Trophoblast cell (in vitro differentiated cells and primary cell): ENCODE data around the gene PLA2G7.

Source experiments
- DNase-seq, 2 donors: peaks; one replicate each; pipeline ENCODE4 v3.0.0-alpha.2; 2016
- H2AFZ ChIP-seq: 2 replicates; pipeline ENCODE4 v1.6.1; 2013; ENCODE audit warnings: low read length, moderate library complexity, mild to moderate bottlenecking; ENCODE audit not compliant: insufficient read depth, poor library complexity
- H2AK5ac ChIP-seq: 2 replicates; pipeline ENCODE4 v1.6.1; 2013; ENCODE audit warnings: mild to moderate bottlenecking, low read length
- H2BK120ac ChIP-seq: 2 replicates; pipeline ENCODE4 v1.6.1; 2013; ENCODE audit warnings: low read length, mild to moderate bottlenecking, moderate library complexity; ENCODE audit not compliant: insufficient read depth, poor library complexity
- H2BK12ac ChIP-seq: 2 replicates; pipeline ENCODE4 v1.6.1; 2013; ENCODE audit warnings: mild to moderate bottlenecking, low read length, moderate library complexity
- H2BK5ac ChIP-seq: 2 replicates; pipeline ENCODE4 v1.6.1; 2013; ENCODE audit warnings: low read length, low read depth, moderate library complexity, mild to moderate bottlenecking; ENCODE audit not compliant: poor library complexity
- H3K14ac ChIP-seq: 2 replicates; pipeline ENCODE4 v1.6.1; 2013; ENCODE audit warnings: mild to moderate bottlenecking, low read length
- H3K18ac ChIP-seq: 2 replicates; pipeline ENCODE4 v1.6.1; 2013; ENCODE audit warnings: mild to moderate bottlenecking, low read length
- H3K23ac ChIP-seq: 2 replicates; pipeline ENCODE4 v1.6.1; 2013; ENCODE audit warnings: low read length
- H3K27ac ChIP-seq: 2 replicates; pipeline ENCODE4 v1.5.1; 2013; ENCODE audit warnings: low read depth, mild to moderate bottlenecking, inconsistent platforms, low read length, moderate library complexity
- H3K27me3 ChIP-seq: 2 replicates; pipeline ENCODE4 v1.6.1; 2013; ENCODE audit warnings: inconsistent platforms, mild to moderate bottlenecking, low read length, moderate library complexity; ENCODE audit not compliant: insufficient read depth
- H3K36me3 ChIP-seq, 2 experiments: 1 replicate in 1 of 2; 2 replicates in 1 of 2; pipeline ENCODE4 v1.6.1; 2013; ENCODE audit warnings: low read length in 2 of 2, mild to moderate bottlenecking in 2 of 2, moderate library complexity in 1 of 2; ENCODE audit not compliant: insufficient read depth in 2 of 2, control insufficient read depth in 1 of 2
- H3K4ac ChIP-seq: 2 replicates; pipeline ENCODE4 v1.6.1; 2013; ENCODE audit warnings: low read depth, mild to moderate bottlenecking, low read length, moderate library complexity
- H3K4me1 ChIP-seq, 2 experiments: 1 replicate in 1 of 2; 2 replicates in 1 of 2; pipeline ENCODE4 v1.6.1; 2013; ENCODE audit warnings: low read length in 2 of 2, mild to moderate bottlenecking in 2 of 2, moderate library complexity in 1 of 2; ENCODE audit not compliant: insufficient read depth in 2 of 2, control insufficient read depth in 1 of 2
- H3K4me2 ChIP-seq: 2 replicates; pipeline ENCODE4 v1.6.1; 2013; ENCODE audit warnings: inconsistent platforms, mild to moderate bottlenecking, low read length, moderate library complexity
- H3K4me3 ChIP-seq: 2 replicates; pipeline ENCODE4 v1.5.1; 2013; ENCODE audit warnings: mild to moderate bottlenecking, low read depth, low read length, inconsistent platforms
- H3K79me1 ChIP-seq: one replicate; pipeline ENCODE4 v1.6.1; 2013; ENCODE audit warnings: low read length
- H3K79me2 ChIP-seq: 2 replicates; pipeline ENCODE4 v1.6.1; 2013; ENCODE audit warnings: low read length, mild to moderate bottlenecking; ENCODE audit not compliant: control insufficient read depth, insufficient read depth, poor library complexity
- H3K9ac ChIP-seq: 2 replicates; pipeline ENCODE4 v1.6.1; 2013; ENCODE audit warnings: mild to moderate bottlenecking, low read length
- H3K9me3 ChIP-seq: 2 replicates; pipeline ENCODE4 v1.6.1; 2013; ENCODE audit warnings: low read depth, mild to moderate bottlenecking, control low read depth, inconsistent platforms, low read length; ENCODE audit not compliant: insufficient read depth
- H4K12ac ChIP-seq: 2 replicates; pipeline ENCODE4 v1.6.1; 2013; ENCODE audit warnings: low read depth, mild to moderate bottlenecking, low read length, moderate library complexity
- H4K8ac ChIP-seq: 2 replicates; pipeline ENCODE4 v1.6.1; 2013; ENCODE audit warnings: low read depth, mild to moderate bottlenecking, low read length, moderate library complexity
- H4K91ac ChIP-seq: one replicate; pipeline ENCODE4 v1.6.1; 2013; ENCODE audit warnings: low read depth, mild to moderate bottlenecking, low read length, moderate library complexity
- WGBS: extraction: QIAGEN DNeasy Blood & Tissue Kit; methylation state at CpG from one replicate; pipeline ENCODE4 v1.1.7; 2013; ENCODE audit warnings: missing lambda C conversion rate; ENCODE audit not compliant: insufficient read length, insufficient coverage; ENCODE audit errors: extremely low coverage; 5-methylcytosine and 5-hydroxymethylcytosine counted together

The PLA2G7 gene

DNA sequence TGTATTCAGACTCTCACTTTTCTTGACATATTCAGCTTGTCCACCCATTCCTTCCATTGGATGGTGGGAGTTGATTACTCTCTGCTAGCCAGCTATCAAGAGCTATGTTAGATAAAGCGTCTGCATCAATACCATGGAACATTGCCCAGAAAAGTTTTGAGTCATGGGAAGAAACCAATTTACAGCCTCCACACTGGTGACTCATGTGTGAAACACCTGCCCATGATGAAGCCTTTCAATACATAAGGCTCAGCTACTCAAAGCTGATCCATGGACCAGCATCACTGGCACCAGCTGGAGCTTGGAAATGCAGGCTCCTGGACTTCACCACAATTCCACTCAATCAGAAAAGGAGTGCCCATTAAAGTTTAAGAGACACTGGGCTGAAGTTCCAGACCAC, 16.1 kb downstream of the PLA2G7 start:
- Histone ChIP-seq H4K8ac (no peak overlapping the region), H3K23ac (no peak overlapping the region), H3K36me3 (no peaks in the 10 kb centered on the region), H2BK12ac (no peak overlapping the region), H3K4me1 (no peaks in the 10 kb centered on the region), H3K79me1 (no peaks in the 10 kb centered on the region), H3K14ac (no peak overlapping the region), H3K4ac (no peak overlapping the region), H2AK5ac (no peak overlapping the region), H3K4me3 (no peak overlapping the region), H4K12ac (no peak overlapping the region), H3K9me3 (no peaks in the 10 kb centered on the region), H2BK5ac (no peak overlapping the region), H2AFZ (no peak overlapping the region), H3K27me3 (no peaks in the 10 kb centered on the region), H2BK120ac (no peak overlapping the region), H4K91ac (no peak overlapping the region), H3K4me2 (no peak overlapping the region), H3K27ac (no peak overlapping the region), H3K9ac (no peak overlapping the region), H3K79me2 (no peaks in the 10 kb centered on the region), H3K18ac (no peak overlapping the region)
- WGBS = no CpG with 5 or more reads among the region's 1 CpG
- peak; percentile 19 to 31 for DNase-seq

DNA sequence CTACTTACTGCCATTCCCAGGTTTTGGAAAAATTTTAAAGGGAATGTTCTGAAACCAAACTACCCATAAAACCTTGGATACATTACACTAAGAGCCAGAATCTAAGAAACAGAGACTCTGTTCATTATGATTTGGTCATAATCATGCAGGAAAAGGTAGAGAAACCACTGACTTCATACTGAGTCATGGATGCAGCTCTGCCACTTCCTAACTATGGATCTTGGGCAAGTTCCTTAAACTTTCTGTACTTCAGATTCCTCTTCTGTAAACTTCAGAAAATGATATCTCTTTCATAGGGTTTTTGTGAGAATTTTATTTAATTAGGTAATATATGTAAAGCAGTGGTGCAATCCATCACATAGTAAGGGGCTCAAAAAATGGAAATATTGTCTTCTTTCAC, 20.0 kb downstream of the PLA2G7 start:
- no peak overlapping the region for H2AK5ac ChIP-seq
- no peak overlapping the region for H4K12ac ChIP-seq
- no peak overlapping the region for H2BK5ac ChIP-seq
- H3K4ac ChIP-seq = no peak overlapping the region
- no peak overlapping the region for H2BK120ac ChIP-seq
- DNase-seq = no peak
- no peak overlapping the region for H4K8ac ChIP-seq
- H3K14ac ChIP-seq = no peak overlapping the region
- H3K36me3 ChIP-seq = no peaks in the 10 kb centered on the region
- H3K27ac ChIP-seq = no peak overlapping the region
- H2BK12ac ChIP-seq = no peak overlapping the region
- no peak overlapping the region for H4K91ac ChIP-seq
- H3K4me3 ChIP-seq = no peak overlapping the region
- H3K27me3 ChIP-seq = no peaks in the 10 kb centered on the region
- no peaks in the 10 kb centered on the region for H3K79me2 ChIP-seq
- H3K79me1 ChIP-seq = no peaks in the 10 kb centered on the region
- H3K23ac ChIP-seq = no peak overlapping the region
- H3K9me3 ChIP-seq = no peaks in the 10 kb centered on the region
- H2AFZ ChIP-seq = no peak overlapping the region
- no peaks in the 10 kb centered on the region for H3K4me1 ChIP-seq
- no peak overlapping the region for H3K9ac ChIP-seq
- H3K18ac ChIP-seq = no peak overlapping the region
- no peak overlapping the region for H3K4me2 ChIP-seq

DNA sequence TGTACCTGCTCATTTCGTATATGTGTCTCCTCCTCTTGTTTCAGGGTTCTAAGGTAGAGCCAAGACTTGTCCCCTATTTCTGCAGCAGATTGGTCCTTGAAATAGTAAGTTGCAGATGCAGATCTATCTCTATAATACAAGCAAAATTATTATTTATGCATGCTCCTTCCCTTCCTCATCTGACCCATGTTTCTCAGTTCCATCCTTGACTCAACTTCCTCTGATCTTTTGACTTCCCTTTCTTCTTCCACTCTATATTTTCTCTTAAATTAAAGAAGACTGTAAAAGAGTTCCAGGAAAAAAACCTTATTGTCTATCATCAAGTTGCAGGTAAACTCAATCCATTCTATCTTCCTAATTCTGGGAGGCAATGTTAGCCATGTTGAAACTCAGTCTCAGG, 23.7 kb downstream of the PLA2G7 start:
- H3K14ac ChIP-seq = no peak overlapping the region
- no peak overlapping the region for H2BK5ac ChIP-seq
- no peak overlapping the region for H4K12ac ChIP-seq
- H2AK5ac ChIP-seq = no peak overlapping the region
- H2AFZ ChIP-seq = no peak overlapping the region
- no peak overlapping the region for H2BK120ac ChIP-seq
- no peak overlapping the region for H3K18ac ChIP-seq
- H4K8ac ChIP-seq = no peak overlapping the region
- no peaks in the 10 kb centered on the region for H3K27me3 ChIP-seq
- H2BK12ac ChIP-seq = no peak overlapping the region
- no peak for DNase-seq
- WGBS = no CpG with 5 or more reads among the region's 1 CpG
- no peak overlapping the region for H3K4me2 ChIP-seq
- H3K9me3 ChIP-seq = no peaks in the 10 kb centered on the region
- H3K36me3 ChIP-seq = no peaks in the 10 kb centered on the region
- H3K4me3 ChIP-seq = no peak overlapping the region
- no peak overlapping the region for H4K91ac ChIP-seq
- no peak overlapping the region for H3K9ac ChIP-seq
- H3K4me1 ChIP-seq = no peaks in the 10 kb centered on the region
- H3K27ac ChIP-seq = no peak overlapping the region
- H3K79me2 ChIP-seq = no peaks in the 10 kb centered on the region
- no peak overlapping the region for H3K4ac ChIP-seq
- H3K23ac ChIP-seq = no peak overlapping the region
- H3K79me1 ChIP-seq = no peaks in the 10 kb centered on the region

DNA sequence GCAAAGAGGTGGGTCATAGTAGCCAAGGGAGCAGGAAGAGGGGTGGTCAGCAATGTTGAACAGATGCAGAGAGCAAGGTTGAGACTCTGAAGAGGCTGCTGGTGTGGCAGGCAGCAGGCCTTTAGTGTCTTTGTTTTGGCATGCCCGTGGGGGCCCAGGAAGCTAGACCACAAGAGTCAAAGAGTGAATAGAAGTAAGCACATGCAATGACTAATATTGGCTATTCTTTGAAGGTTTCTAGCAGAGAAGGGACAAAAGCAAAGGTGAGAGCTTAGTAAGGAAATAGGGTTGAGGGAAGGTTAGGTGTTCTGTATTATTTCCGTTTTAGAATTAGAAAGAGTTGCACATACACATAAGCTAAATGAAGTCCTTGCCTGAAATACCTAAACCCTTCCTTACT, 28.7 kb downstream of the PLA2G7 start:
- Histone ChIP-seq H3K23ac (no peak overlapping the region), H3K9ac (no peak overlapping the region), H2AFZ (no peak overlapping the region), H2AK5ac (no peak overlapping the region), H3K18ac (no peak overlapping the region), H4K91ac (no peak overlapping the region), H3K4me1 (no peaks in the 10 kb centered on the region), H4K12ac (no peak overlapping the region), H2BK12ac (no peak overlapping the region), H3K4me3 (no peak overlapping the region), H3K79me1 (no peaks in the 10 kb centered on the region), H3K27me3 (no peaks in the 10 kb centered on the region), H3K4me2 (no peak overlapping the region), H3K9me3 (no peaks in the 10 kb centered on the region), H3K14ac (no peak overlapping the region), H2BK120ac (no peak overlapping the region), H3K4ac (no peak overlapping the region), H3K27ac (no peak overlapping the region), H3K36me3 (no peaks in the 10 kb centered on the region), H2BK5ac (no peak overlapping the region), H4K8ac (no peak overlapping the region), H3K79me2 (no peaks in the 10 kb centered on the region)
- no CpG with 5 or more reads among the region's 2 CpGs for WGBS
- DNase-seq = no peak

DNA sequence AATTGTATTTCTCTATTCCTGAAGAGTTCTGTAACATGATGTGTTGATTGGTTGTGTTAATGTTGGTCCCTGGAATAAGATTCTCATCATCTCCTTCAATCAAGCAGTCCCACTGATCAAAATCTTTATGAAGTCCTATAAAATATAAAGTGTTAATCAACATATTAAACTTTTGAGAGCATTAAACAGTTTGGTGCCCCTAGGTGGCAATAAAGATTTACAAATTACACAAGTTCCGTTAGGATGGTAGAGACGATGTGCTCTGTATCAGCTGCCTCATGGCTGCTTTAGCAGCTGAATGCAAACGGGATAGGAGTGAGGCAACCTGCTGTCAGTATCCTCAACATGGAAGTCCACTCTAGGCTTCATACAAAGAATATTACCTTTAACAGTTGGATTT, 30.6 kb downstream of the PLA2G7 start:
- H3K14ac ChIP-seq = no peak overlapping the region
- H3K27ac ChIP-seq = no peak overlapping the region
- H2BK5ac ChIP-seq = no peak overlapping the region
- H3K9ac ChIP-seq = no peak overlapping the region
- H2AFZ ChIP-seq = no peak overlapping the region
- H3K23ac ChIP-seq = no peak overlapping the region
- no peaks in the 10 kb centered on the region for H3K79me2 ChIP-seq
- no peak overlapping the region for H4K12ac ChIP-seq
- H4K8ac ChIP-seq = no peak overlapping the region
- no CpG with 5 or more reads among the region's 3 CpGs for WGBS
- H4K91ac ChIP-seq = no peak overlapping the region
- H3K79me1 ChIP-seq = no peaks in the 10 kb centered on the region
- no peak overlapping the region for H2AK5ac ChIP-seq
- no peaks in the 10 kb centered on the region for H3K9me3 ChIP-seq
- H3K4me1 ChIP-seq = no peaks in the 10 kb centered on the region
- no peaks in the 10 kb centered on the region for H3K36me3 ChIP-seq
- no peak overlapping the region for H3K4me2 ChIP-seq
- H3K18ac ChIP-seq = no peak overlapping the region
- H3K27me3 ChIP-seq = no peaks in the 10 kb centered on the region
- H2BK120ac ChIP-seq = no peak overlapping the region
- peak in 1 of 2 donors; percentile 26 for DNase-seq
- H3K4me3 ChIP-seq = no peak overlapping the region
- H3K4ac ChIP-seq = no peak overlapping the region
- H2BK12ac ChIP-seq = no peak overlapping the region
